ENCODE results near the gene ELAVL1. TPM values are rescaled to one million over a fixed set of nuclear protein-coding genes. Genes with fewer than 3 reads are reported as not detected.

ELAVL1 gene
- total RNA-seq, 1 donor from 2014 or later: 50.5 TPM

- TF ChIP-seq, protein P1, sequence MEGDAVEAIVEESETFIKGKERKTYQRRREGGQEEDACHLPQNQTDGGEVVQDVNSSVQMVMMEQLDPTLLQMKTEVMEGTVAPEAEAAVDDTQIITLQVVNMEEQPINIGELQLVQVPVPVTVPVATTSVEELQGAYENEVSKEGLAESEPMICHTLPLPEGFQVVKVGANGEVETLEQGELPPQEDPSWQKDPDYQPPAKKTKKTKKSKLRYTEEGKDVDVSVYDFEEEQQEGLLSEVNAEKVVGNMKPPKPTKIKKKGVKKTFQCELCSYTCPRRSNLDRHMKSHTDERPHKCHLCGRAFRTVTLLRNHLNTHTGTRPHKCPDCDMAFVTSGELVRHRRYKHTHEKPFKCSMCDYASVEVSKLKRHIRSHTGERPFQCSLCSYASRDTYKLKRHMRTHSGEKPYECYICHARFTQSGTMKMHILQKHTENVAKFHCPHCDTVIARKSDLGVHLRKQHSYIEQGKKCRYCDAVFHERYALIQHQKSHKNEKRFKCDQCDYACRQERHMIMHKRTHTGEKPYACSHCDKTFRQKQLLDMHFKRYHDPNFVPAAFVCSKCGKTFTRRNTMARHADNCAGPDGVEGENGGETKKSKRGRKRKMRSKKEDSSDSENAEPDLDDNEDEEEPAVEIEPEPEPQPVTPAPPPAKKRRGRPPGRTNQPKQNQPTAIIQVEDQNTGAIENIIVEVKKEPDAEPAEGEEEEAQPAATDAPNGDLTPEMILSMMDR (IDR thresholded peaks at IDR 0.05; ENCODE audit: borderline replicate concordance): no peak
- peak overlapping the region; percentile 78 for H3K27ac ChIP-seq (replicated peaks)
- H3K4me1 ChIP-seq: peaks cover 58% of the 10 kb centered on the region
- no peaks in the 10 kb centered on the region for H3K9me3 ChIP-seq (replicated peaks)
- no peak overlapping the region for H3K4me3 ChIP-seq
- peaks cover 82% of the 10 kb centered on the region for H3K36me3 ChIP-seq
- H3K27me3 ChIP-seq (ENCODE audit: low read depth): no peaks in the 10 kb centered on the region
- intact Hi-C loops (cut with micrococcal nuclease): no loop called here
- DNase-seq: no peak
These were observed 24.2 kb downstream of the ELAVL1 start for GRCh38 chr19:7981199-7981598.

- no peak overlapping the region for H3K4me3 ChIP-seq
- no peak for DNase-seq
- H3K27me3 ChIP-seq (ENCODE audit: low read depth): no peaks in the 10 kb centered on the region
- peaks cover 54% of the 10 kb centered on the region for H3K4me1 ChIP-seq
- no peaks in the 10 kb centered on the region for H3K9me3 ChIP-seq (replicated peaks)
- no peak overlapping the region for H3K27ac ChIP-seq (replicated peaks)
- intact Hi-C loops (cut with micrococcal nuclease): no loop called here
- peaks cover 80% of the 10 kb centered on the region for H3K36me3 ChIP-seq
- TF ChIP-seq, protein P1 (IDR thresholded peaks at IDR 0.05; ENCODE audit: borderline replicate concordance): no peak
These were observed 24.8 kb downstream of the ELAVL1 start for GRCh38 chr19:7980635-7981121.

- Histone ChIP-seq H3K4me3 (no peak overlapping the region), H3K36me3 (peaks cover 75% of the 10 kb centered on the region), H3K4me1 (peaks cover 54% of the 10 kb centered on the region), H3K27me3 (ENCODE audit: low read depth) (no peaks in the 10 kb centered on the region), H3K9me3 (replicated peaks) (no peaks in the 10 kb centered on the region), H3K27ac (replicated peaks) (no peak overlapping the region)
- TF ChIP-seq, protein P1 (IDR thresholded peaks at IDR 0.05; ENCODE audit: borderline replicate concordance): no peak
- DNase-seq: no peak
- intact Hi-C loops (cut with micrococcal nuclease): no loop called here
These were observed 25.3 kb downstream of the ELAVL1 start for GRCh38 chr19:7980168-7980567.

- Histone ChIP-seq H3K36me3 (peaks cover 72% of the 10 kb centered on the region), H3K9me3 (replicated peaks) (no peaks in the 10 kb centered on the region), H3K27me3 (ENCODE audit: low read depth) (no peaks in the 10 kb centered on the region), H3K4me3 (no peak overlapping the region), H3K4me1 (peaks cover 55% of the 10 kb centered on the region), H3K27ac (replicated peaks) (no peak overlapping the region)
- no peak for DNase-seq
- intact Hi-C loops (cut with micrococcal nuclease): no loop called here
- TF ChIP-seq, protein P1 (IDR thresholded peaks at IDR 0.05; ENCODE audit: borderline replicate concordance): no peak
These were observed 25.9 kb downstream of the ELAVL1 start for GRCh38 chr19:7979559-7979958.

GRCh38 chr19:7979011-7979410 is 26.4 kb downstream of the ELAVL1 start:
- Histone ChIP-seq H3K4me1 (peaks cover 55% of the 10 kb centered on the region), H3K27me3 (ENCODE audit: low read depth) (no peaks in the 10 kb centered on the region), H3K27ac (replicated peaks) (no peak overlapping the region), H3K36me3 (peaks cover 66% of the 10 kb centered on the region), H3K9me3 (replicated peaks) (no peaks in the 10 kb centered on the region), H3K4me3 (no peak overlapping the region)
- intact Hi-C loops (cut with micrococcal nuclease): no loop called here
- TF ChIP-seq, protein P1 (IDR thresholded peaks at IDR 0.05; ENCODE audit: borderline replicate concordance): no peak
- no peak for DNase-seq

All from left ventricle myocardium inferior (tissue), 1 donor.